HAP-1 (cell line): ENCODE results near the gene PLCB3.
A peak's percentile ranks its signal among the peaks of the same experiment; 100 is the strongest.
"Not testable (repeated sequence)": the region's sequence is repeated elsewhere in the genome, so short reads cannot be mapped to it uniquely, and the experiment has no call there.

Experiments used
- DNase-seq, 2 experiments: peaks; one replicate each; pipeline ENCODE4 v3.0.0-alpha.2; 2016 to 2020; ENCODE audit warnings: low spot score in 2 of 2
- H3K27me3 ChIP-seq: fragments of 250-450 bp; sonication (Bioruptor Pico); 2 replicates; pipeline ENCODE4 v1.5.1; 2020; ENCODE audit warnings: low read depth, mild to moderate bottlenecking, moderate library complexity
- H3K36me3 ChIP-seq: fragments of 250-450 bp; sonication (Bioruptor Pico); replicated peaks from 2 replicates; pipeline ENCODE4 v1.5.1; 2020; ENCODE audit warnings: mild to moderate bottlenecking
- H3K4me1 ChIP-seq: fragments of 250-450 bp; sonication (Bioruptor Pico); 2 replicates; pipeline ENCODE4 v1.5.1; 2020; ENCODE audit warnings: mild to moderate bottlenecking
- H3K4me3 ChIP-seq: fragments of 250-450 bp; sonication (Bioruptor Pico); 2 replicates; pipeline ENCODE4 v1.5.1; 2020; ENCODE audit warnings: mild to moderate bottlenecking, moderate library complexity
- H3K9me3 ChIP-seq: fragments of 250-450 bp; sonication (Bioruptor Pico); 2 replicates; pipeline ENCODE4 v1.5.1; 2020; ENCODE audit warnings: mild to moderate bottlenecking, moderate library complexity
- in situ Hi-C: fragments of 300-500 bp; cut with MboI; formaldehyde crosslinking; loops from 3 replicates; pipeline ENCODE4 v1.14.3; 2020; ENCODE audit warnings: low sequenced_read_pairs, inconsistent platforms, mixed read lengths

The PLCB3 gene

GRCh38 chr11:64315667-64316526 is 64.6 kb downstream of the PLCB3 start:
- H3K9me3 ChIP-seq, in situ Hi-C loops, DNase-seq, H3K27me3 ChIP-seq: not testable (repeated sequence)
- peaks cover 49% of the 10 kb centered on the region for H3K36me3 ChIP-seq
- peak overlapping the region; percentile 91 for H3K4me3 ChIP-seq
- H3K4me1 ChIP-seq, result peaks cover 13% of the 10 kb centered on the region

GRCh38 chr11:64316672-64317324 is 65.5 kb downstream of the PLCB3 start:
- H3K27me3 ChIP-seq, result no peaks in the 10 kb centered on the region
- peak; percentile 23 to 50 for DNase-seq
- peak overlapping the region; percentile 91 for H3K4me3 ChIP-seq
- H3K36me3 ChIP-seq, result peaks cover 53% of the 10 kb centered on the region
- no peaks in the 10 kb centered on the region for H3K9me3 ChIP-seq
- peaks cover 13% of the 10 kb centered on the region for H3K4me1 ChIP-seq
- in situ Hi-C loops, result no loop called here

DNA sequence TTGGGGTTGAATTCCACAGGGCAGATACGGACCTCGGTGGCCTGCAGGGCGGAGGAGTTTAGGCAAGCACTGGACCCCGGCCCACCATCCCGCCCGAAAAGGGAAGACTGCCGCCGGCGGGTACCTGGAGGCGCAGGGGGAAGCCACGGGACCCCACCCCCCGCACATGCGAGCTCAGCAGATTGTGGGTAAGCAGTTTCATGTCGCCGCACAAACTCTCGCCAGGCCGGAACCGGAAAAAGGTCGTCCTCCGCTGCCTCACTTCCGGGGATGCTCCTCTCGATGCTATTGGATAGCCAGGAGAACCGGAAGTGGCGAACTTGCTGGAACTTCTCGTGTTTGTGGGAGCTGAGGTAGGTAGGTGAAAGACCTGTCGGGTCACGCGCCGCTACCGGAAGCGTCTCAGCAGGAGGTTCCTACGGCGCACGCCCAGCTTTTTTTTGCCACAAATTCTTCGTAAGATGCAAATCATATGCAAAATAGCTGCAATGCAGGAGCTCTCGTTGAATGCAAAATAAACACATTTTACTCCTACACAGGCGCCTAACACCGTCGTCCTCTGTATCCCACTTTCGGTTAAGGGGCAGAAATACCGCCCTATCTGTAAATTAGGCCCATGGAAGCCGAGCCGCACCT is 66.1 kb downstream of the PLCB3 start, which contains the start of gene TRMT112:
TSS of gene TRMT112 (minus strand) at position 235 of the 636 bp plus-strand sequence. CDS start at position 202, 33 bp downstream.
- Histone ChIP-seq H3K4me3 (peak within 1 kb of the TSS; percentile 91), H3K27me3 (no peaks in the 10 kb centered on the region), H3K4me1 (peaks cover 13% of the 10 kb centered on the region), H3K36me3 (peaks cover 56% of the 10 kb centered on the region), H3K9me3 (no peaks in the 10 kb centered on the region)
- peak; percentile 98 for DNase-seq
- in situ Hi-C loops, result no loop called here

DNA sequence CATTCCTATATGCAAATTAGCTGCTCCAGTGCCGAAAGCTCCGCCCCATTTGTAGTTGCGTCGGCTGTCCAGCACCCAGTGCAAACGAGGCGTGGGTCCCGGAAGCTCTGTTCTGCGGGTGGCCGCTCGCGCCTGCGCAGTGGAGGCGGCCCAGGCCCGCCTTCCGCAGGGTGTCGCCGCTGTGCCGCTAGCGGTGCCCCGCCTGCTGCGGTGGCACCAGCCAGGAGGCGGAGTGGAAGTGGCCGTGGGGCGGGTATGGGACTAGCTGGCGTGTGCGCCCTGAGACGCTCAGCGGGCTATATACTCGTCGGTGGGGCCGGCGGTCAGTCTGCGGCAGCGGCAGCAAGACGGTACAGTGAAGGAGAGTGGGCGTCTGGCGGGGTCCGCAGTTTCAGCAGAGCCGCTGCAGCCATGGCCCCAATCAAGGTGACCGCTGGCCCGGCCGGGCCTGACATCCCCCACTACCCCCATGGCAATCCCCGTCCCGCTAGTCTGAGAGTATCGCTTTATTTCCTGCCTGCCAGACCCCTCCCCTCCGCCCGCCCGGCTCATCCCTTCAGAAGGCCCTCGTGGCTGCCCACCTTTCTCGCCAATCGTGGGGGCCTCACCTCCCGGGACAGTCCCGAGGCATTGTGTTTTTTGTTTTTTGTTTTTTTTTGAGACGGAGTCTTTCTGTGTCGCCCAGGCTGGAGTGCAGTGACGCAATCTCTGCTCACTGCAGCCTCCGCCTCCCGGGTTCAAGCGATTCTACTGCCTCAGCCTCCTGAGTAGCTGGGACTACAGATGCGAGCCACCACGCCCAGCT is 66.8 kb downstream of the PLCB3 start, which contains the start of gene PRDX5:
TSS of gene PRDX5 (plus strand) at position 161 of the 805 bp plus-strand sequence. CDS start at position 256, 95 bp downstream.
- H3K36me3 ChIP-seq, result peaks cover 59% of the 10 kb centered on the region
- peak; percentile 94 to 97 for DNase-seq
- in situ Hi-C loops, result no loop called here

More for the DNA sequence above, 66.8 kb downstream of the PLCB3 start, which contains the start of gene PRDX5:
- Histone ChIP-seq H3K27me3 (no peaks in the 10 kb centered on the region), H3K9me3 (no peaks in the 10 kb centered on the region), H3K4me1 (peaks cover 13% of the 10 kb centered on the region), H3K4me3 (peak within 1 kb of the TSS; percentile 91)
